ENCODE data around the gene SLC15A5. TPM values are rescaled to one million over a fixed set of nuclear protein-coding genes. Genes with fewer than 3 reads are reported as not detected.

Gene SLC15A5
- total RNA-seq, 2 donors from 2014 or later = not detected

DNA sequence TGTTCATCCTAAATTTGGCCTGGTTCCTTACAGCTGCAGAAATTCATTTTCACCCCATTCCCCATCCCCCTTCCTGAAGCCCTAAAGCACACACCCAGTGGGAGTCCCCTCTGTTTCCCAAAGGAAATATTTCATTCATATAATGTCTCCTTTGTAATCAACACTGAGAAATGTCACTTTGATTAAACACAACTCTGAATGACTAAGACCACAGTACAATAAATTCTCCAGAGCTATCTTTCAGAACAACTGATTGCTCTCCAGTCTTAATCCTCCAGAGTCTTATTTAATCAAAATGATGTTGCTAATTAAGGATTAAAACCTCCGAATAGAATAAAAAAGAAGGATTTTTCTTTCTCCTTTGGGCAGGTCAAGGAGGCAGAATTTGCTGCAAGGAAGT, 6.4 kb downstream of the SLC15A5 start:
- DNase-seq (ENCODE audit: low spot score) = no peak
- intact Hi-C loops (cut with DNase I) = no loop called here

DNA sequence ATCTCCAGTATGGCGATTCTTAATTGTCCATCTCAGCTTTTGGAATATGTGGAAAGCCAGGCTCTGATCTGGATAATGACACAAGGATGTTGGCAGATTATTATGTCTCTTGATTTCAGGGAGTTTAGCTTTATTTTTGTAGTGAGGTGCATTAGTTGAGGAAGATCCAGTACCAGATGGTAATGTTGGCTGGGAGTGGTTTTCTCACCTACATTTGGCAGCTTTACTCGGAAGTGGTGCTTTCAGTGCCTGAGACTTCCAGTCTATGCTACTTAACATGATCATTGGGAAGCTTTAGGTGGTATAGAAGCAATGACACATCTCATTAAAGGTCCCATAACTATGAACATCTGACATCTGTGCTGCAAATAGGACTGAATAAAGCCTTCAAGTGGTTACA, 7.5 kb downstream of the SLC15A5 start:
- no peak for DNase-seq (ENCODE audit: low spot score)
- intact Hi-C loops (cut with DNase I) = no loop called here

DNA sequence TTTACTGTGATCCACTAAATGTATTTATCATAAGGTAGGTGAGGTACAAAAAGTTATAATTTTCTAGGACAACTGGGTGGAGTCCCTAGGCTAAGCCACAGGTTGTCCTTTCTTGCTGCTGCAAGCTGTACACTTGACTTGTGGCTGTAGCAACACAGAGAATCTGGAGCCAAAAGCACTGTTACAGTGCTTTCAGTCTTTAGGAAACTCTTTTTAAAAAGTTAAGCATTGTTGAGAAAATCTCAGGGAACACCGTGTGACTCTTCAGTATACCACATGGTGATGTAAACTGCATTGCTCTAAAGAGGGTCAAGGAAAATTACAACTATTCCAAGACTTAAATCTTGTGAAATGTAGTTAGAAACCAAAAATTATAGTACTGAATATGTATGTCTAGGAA, 11.4 kb downstream of the SLC15A5 start:
- intact Hi-C loops (cut with DNase I) = no loop called here

DNA sequence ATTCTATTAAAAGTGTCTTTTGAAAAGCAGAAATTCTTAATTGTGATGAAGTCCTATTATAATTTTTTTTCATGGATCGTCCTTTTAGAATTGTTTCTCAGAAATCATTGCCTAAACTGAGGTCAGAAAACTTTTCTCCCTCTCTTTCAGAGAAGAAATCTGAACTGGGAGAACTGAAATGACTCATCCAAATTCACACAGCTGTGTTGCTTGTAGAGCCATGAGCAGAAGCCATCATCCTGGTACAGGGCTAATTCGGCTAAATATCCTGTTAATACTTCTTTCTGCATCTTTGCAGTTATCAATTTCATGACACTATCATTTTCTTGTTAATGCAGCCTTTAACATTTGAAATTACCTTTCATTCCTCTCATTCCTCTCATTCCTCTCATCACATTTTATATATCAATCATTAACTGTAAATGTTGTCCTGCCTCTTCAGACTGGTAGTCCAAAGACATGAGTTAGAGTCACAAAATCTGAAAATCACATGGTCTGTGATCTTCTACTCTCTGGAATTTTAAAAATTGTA, 15.5 kb downstream of the SLC15A5 start:
- intact Hi-C loops (cut with DNase I) = no loop called here
- no peak for DNase-seq (ENCODE audit: low spot score)

More for the DNA sequence above, 11.4 kb downstream of the SLC15A5 start:
- no peak for DNase-seq (ENCODE audit: low spot score)

DNA sequence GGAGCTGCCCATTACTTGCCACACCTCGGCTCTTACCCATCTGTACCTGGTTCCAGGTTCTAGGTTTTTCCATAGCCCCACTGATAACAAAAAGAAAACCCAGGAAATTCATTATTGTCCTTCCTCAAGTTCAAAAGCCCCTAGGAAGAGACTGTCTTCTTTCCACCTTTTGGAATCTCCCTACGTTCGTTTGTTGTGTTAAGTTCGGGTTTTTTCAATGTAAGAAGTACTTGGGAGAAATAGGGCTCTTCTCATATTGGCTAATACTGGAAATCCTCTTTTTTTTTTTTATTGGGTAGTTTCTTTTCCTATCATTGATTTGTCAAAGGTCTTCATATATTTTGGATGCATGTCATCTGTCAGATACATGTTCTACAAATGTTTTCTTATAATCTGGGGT, 17.3 kb downstream of the SLC15A5 start:
- intact Hi-C loops (cut with DNase I) = no loop called here
- no peak for DNase-seq (ENCODE audit: low spot score)

DNA sequence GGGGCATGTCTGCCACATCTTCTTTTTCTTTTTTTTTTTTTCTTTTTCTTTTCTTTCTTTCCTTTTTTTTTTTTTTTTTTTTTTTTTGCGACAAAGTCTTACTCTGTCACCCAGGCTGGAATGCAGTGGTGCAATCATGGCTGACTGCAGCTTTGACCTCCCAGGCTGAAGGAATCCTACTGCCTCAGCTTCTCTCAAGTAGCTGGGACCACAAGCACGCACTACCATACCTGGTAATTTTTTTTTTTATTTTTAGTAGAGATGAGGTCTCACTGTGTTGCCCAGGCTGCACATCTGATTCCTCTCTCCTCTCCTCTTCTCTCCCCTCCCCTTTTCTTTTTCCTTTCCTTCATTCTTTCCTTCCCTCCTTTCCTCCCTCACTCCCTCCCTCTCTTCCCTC, 18.5 kb downstream of the SLC15A5 start:
- DNase-seq (ENCODE audit: low spot score) = no peak
- intact Hi-C loops (cut with DNase I) = no loop called here

DNA sequence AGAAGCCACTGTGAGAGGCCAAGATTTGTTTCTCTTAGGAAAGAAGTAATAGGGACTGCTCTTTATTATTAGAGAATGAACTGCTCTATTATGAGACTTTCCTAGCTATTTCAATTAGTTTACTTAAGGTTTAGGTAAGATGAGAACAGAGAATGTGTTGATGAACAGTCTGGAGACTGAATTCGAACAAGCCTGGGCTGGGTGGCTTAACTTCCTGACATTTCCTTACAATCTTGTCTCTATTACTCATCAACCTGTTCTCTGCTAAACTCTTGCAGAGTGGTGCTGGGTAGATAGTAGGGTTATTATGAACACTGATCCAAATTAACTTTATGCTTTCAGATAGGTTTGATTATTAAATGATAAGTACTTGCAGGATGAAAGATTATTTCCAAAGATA, 31.2 kb downstream of the SLC15A5 start:
- DNase-seq (ENCODE audit: low spot score) = no peak
- intact Hi-C loops (cut with DNase I) = no loop called here

DNA sequence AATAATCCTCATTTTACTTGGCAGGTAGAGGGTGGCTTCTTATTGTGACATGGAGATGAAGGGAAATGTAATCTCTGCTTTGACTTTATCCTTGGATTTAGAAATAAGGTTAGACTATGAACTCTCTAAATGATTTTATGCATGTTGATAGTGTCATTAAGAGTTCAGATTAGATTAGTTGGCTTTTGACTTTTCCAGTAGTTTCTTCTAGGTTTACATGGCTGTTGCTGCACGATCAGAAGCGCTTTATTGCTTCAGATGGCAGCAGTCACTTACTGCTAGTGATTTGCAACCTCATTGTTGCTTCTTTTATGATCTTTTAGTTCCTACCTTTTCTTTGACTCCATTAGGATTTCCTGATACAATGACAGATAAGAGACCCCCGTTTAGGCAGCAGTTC, 32.3 kb downstream of the SLC15A5 start:
- no peak for DNase-seq (ENCODE audit: low spot score)
- intact Hi-C loops (cut with DNase I) = no loop called here

DNA sequence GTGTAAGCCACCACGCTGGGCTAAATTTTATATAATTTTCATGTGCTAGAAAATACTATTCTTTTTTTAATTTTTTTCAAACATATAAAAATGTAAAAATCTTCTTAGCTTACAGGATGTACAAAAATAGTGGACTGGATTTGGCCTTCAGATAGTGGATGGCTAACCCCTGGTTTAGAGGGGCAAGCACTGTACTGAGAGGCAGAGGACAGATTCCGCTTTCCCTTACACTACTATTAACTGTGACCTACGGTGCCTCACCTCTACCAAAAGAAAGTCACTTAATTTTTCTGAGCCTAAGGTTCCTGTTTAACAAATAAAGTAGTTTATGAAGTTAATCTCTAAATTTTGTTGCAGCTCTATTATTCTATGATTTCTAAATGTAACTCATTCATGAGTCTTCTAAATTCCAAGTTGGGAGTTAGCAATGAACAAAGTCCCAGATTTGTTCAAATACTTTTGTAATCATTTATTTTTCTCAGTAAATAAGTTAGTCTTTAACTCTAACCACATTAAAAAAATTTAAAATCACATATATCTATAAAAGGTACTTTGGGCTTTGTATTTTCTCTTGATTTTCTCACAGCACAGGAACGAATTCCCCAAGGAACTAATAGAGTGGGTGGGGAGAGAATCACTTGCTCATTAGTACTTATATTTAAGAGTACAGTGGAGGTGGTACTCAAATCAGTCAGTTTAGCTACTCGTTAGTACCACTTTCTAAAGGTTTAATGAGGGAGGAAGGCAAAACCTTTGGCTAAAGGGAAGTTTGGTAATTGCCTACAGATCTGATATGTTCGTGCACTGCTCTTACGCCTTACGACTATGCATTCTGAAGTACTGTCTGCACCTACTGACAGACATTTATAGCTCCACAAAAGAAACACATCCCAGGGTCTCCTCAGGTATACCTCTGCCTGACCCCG, 33.7 kb downstream of the SLC15A5 start:
- DNase-seq (ENCODE audit: low spot score) = no peak
- intact Hi-C loops (cut with DNase I) = no loop called here

DNA sequence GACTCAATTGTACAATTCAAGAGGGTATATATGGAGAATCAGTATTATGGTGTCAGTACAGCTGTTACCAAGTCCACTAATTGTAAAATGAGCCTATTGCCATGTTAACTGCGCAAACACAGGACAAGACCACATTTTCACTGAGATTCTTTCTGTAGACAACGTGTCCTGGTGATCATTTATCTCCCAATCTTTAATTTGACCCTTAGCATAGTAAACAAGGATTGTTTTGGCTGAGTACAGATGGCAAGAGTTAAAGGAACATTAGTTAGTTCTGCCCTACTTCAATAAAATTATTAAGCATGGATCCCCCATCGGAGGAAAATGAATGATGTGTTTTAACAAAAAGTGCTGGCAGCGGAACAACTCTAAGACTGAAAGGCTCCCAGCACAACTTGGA, 36.1 kb downstream of the SLC15A5 start:
- no peak for DNase-seq (ENCODE audit: low spot score)

DNA sequence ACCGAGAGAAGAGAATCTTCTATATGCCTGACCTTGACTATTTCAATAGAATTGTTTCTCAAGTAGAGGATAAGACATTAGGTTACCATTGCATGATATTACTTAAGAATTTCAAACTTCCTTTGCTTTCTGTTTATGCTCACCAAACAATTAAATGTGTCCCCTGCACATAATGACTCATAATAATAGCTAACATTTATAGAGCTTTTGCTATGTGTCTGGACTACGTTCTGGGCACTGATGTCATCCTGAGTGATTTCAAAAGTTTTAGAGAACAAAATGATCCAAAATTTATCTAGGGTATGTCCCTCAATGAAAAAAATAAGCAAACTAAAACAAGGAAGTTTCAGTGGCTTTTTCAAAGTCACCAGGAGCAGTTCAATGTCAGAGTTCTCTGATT, 38.8 kb downstream of the SLC15A5 start:
- intact Hi-C loops (cut with DNase I) = no loop called here
- no peak for DNase-seq (ENCODE audit: low spot score)

More for the DNA sequence above, 36.1 kb downstream of the SLC15A5 start:
- intact Hi-C loops (cut with DNase I) = no loop called here

DNA sequence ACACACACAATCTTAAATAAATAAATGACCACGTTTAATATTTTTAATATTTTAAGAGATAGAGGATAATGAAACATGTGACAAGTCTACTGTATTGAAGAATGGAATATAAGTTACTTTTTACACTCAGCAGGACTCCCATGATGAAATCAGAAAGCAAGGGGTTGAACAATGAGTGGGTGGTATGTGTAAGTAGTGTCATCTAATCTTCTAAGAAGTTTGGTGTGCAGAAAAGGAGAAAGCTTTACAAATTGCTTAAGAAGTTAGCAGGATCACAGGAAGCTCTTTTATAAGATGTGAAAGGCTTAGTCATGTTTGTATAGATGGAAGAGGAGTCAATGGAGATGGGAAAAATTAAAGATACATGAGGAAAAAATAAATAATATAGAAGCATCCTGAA, 47.8 kb downstream of the SLC15A5 start:
- intact Hi-C loops (cut with DNase I) = no loop called here

DNA sequence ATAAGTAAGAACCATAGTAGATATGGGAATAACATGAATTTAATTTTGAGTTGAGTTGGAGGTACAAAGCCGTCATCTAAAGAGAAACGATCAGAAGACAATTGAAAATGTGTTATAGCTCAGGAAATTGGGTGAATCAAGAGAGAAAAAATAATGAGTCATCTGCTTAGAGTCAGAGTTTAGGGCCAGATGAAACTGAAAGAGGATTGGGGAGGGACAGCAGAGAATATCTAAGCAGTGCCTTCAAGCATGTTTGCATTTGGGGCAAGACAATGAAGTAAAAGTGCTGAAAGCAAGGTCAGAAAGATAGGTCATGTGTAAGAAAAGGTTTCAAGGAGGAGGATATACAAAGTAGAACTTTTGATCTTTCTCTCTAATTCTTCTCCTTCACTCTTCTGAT, 49.4 kb downstream of the SLC15A5 start:
- intact Hi-C loops (cut with DNase I) = no loop called here
- DNase-seq (ENCODE audit: low spot score) = no peak

More for the DNA sequence above, 47.8 kb downstream of the SLC15A5 start:
- DNase-seq (ENCODE audit: low spot score) = no peak

DNA sequence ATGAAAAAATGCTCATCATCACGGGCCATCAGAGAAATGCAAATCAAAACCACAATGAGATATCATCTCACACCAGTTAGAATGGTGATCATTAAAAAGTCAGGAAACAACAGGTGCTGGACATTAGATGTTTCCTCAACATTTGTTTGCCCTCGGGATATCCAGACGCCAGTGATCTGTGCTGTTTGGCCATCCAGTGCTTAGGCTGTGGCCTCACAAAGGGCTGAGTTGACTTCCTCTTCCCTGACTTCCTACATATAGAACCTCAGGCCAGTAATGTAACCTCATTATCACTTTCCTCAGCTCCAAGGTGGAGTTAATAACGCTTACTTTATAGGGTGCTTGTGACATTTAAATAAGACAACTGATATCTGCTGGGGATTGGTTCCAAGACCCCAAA, 51.8 kb downstream of the SLC15A5 start:
- DNase-seq (ENCODE audit: low spot score) = no peak
- intact Hi-C loops (cut with DNase I) = no loop called here

DNA sequence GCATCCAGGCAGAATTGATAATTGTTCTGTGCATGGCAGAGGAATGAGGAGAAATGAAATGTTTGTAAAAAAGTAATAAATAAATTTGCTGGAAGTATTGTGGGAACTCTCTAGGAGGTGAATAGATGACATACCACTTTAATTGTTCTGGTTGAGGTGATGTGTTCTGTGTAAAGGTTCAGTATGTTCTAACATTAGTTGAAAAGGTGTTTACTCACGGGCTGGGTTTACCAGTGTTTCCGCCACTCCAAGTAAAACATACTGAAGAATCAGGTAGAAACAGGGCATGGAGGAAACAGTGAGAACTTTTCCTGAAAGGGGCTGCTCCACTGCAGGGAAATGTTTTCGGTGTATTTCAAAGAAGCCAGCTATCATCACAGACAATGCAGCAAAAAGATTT, 53.3 kb downstream of the SLC15A5 start:
- intact Hi-C loops (cut with DNase I) = no loop called here
- no peak for DNase-seq (ENCODE audit: low spot score)

DNA sequence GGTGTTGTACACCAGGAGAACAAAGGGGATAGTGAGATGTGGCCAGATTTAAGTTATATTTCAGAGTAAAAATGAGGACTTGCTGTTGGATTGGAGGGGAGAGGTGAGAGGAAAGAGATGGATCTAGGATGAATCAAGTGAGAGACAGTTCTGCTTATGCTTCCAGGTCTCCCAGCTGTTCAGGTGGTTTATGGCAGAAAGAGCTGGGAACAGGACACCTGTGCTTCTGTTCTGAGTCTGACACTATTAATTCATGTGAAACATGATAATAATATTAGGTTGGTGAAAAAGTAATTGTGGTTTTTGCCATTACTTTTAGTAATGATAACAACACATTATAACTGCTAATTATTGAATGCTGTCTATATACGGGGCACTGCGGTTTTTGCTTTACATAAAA, 55.7 kb downstream of the SLC15A5 start:
- intact Hi-C loops (cut with DNase I) = no loop called here
- DNase-seq (ENCODE audit: low spot score) = no peak

DNA sequence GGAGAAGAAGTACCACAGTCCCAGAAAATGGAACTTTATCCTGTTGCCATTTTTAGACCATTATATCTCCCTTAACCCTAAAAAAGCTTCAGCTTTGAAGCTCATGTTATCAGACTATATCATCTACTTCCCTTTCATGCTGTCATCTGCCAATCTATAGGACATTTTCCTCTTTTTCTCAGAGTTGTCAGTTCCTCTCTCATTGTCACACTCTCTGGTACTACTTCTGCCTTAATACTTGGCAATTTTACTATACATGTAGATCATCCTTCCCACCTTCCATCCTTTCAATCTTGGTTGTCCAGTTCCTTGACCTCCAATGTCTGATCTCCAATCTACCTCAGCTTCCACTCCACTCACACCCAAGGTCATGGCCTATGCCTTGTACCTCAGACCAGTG, 57.4 kb downstream of the SLC15A5 start:
- no peak for DNase-seq (ENCODE audit: low spot score)
- intact Hi-C loops (cut with DNase I) = no loop called here

DNA sequence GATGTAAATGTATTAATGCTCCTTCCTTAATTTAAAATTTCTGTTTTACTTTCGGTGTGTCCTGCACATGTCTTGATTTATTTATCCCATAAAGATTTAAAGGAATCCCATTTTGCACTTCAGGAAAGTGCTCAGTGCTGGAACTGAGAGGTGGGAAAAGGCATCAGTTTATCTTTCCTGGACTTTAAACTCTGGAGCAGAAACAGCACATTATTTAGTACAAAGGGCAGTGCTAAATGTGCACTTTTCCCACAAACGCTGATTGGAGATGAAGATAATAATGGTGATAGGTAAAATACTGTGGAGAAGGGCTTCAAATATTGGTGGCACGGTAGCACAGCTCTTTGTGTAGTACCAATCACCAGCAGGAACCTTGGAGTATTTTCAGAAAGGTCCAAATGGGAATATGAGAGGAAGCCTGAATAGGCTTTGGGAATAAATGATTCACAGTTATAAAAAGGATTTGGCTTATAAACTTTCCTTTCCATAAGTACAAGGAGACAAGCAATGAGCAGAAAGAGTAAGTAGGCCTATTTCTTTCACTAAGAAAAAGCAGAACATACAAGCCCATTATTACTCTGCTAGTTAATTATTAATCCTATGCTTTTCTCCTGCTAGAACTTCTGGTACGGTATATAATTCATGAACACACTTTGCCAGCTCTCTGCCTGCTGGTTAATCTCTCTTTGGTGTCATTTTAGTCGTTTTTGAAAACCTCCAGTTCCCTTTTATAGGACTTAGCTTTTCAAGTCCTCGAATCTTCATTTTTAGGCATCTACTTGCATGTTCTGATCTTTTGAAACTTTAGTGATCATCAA, 58.3 kb downstream of the SLC15A5 start:
- DNase-seq (ENCODE audit: low spot score) = no peak
- intact Hi-C loops (cut with DNase I) = no loop called here

DNA sequence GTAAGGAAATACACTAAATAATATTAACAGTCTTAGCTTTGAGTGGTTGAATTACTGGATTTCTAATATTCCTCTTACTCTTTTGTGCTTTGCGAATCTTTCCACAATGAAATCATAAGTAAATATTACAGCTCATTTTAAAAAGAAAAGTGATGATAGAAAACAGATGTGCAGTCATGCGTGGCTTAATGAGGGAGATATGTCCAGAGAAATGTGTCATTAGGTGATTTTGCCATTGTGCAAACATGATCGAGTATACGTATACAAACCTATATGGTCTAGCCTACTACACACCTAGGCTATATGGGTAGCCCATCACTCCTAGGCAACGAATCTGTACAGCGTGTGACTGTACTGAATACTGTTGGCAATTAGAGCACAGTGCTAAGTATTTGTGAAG, 59.3 kb downstream of the SLC15A5 start:
- DNase-seq (ENCODE audit: low spot score) = no peak
- intact Hi-C loops (cut with DNase I) = no loop called here

DNA sequence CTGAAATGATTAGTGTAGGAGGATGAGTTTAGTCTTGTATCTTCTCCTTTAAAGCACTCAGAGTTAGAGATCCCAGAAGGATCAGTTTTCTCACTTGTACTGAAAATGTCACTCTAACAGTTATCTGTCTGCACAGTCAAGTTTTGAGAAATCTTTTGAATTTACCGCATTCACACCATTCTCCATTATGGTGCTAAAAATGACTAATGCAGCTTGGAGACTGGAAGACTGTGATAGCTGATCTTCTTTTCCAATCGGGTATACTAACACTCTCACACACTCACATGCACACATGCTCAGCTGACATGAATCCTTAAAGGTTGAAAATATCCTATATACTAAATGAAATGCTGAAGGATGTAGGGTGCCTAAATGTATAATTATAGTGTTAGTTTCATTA, 65.8 kb downstream of the SLC15A5 start:
- intact Hi-C loops (cut with DNase I) = no loop called here
- DNase-seq (ENCODE audit: low spot score) = no peak

Data from posterior vena cava (tissue), 2 donors.